Mucosa of descending colon (tissue), 3 donors: ENCODE results near the gene RAD51B. TPM values are rescaled to one million over a fixed set of nuclear protein-coding genes. Genes with fewer than 3 reads are reported as not detected.
A peak's percentile ranks its signal among the peaks of the same experiment; 100 is the strongest.

Source experiments
- ATAC-seq: fragments of 200-7000 bp; cut with Tn5 transposase; one replicate; pipeline ENCODE4 v1.9.1; 2020; ENCODE audit warnings: mild to moderate bottlenecking, moderate library complexity
- DNase-seq, 3 donors: peaks; one replicate each; pipeline ENCODE4 v3.0.0-alpha.2; 2020
- H3K36me3 ChIP-seq: fragments of 200-600 bp; one replicate; pipeline ENCODE4 v1.8.0; 2021; ENCODE audit warnings: low read depth, mild to moderate bottlenecking
- H3K4me1 ChIP-seq: fragments of 200-600 bp; one replicate; pipeline ENCODE4 v1.8.0; 2021; ENCODE audit warnings: low read depth, mild to moderate bottlenecking
- H3K4me3 ChIP-seq: fragments of 200-600 bp; one replicate; pipeline ENCODE4 v1.8.0; 2021; ENCODE audit warnings: mild to moderate bottlenecking
- H3K9me3 ChIP-seq: fragments of 200-600 bp; one replicate; pipeline ENCODE4 v1.8.0; 2021; ENCODE audit warnings: mild to moderate bottlenecking
- CTCF ChIP-seq: fragments of 200-600 bp; IDR thresholded peaks from one replicate; pipeline ENCODE4 v1.8.0; 2022; ENCODE audit warnings: antibody characterized with exemption, mild to moderate bottlenecking
- intact Hi-C, 2 donors: fragments of 100-400 bp; cut with DNase I in 1 of 2; cut with micrococcal nuclease in 1 of 2; formaldehyde crosslinking; loops; one replicate each; pipeline versions ENCODE4 v1.11.0 to v1.11.1; 2022; cut with DNase I, micrococcal nuclease
- total RNA-seq, 3 donors: library from RNA; stranded (reverse); fragmentation: NEBNext Ultra II Directional in 2 of 3; extraction: Animal tissue kit (Norgen Biotek cat#: 25700) in 2 of 3; gene quantifications; one replicate each; pipeline versions ENCODE4 v1.2.1 to v1.2.4, GENCODE V29; 2021 to 2023
- donor health status: DM: no; HTN: no; CAD: no; lungs with moderate emphysema.
- donor health status: DM: no; HTN: no; CAD: no.
- donor health status: DM: no; HTN: yes; CAD: no.

The RAD51B gene
- total RNA-seq, 3 donors from 2014 or later, result 15.8 to 23.3 (median 20.9) TPM

GRCh38 chr14:68523326-68523610 is 703.7 kb downstream of the RAD51B start:
- DNase-seq, result no peak
- H3K4me3 ChIP-seq, result no peak overlapping the region
- intact Hi-C loops, result no loop called here

DNA sequence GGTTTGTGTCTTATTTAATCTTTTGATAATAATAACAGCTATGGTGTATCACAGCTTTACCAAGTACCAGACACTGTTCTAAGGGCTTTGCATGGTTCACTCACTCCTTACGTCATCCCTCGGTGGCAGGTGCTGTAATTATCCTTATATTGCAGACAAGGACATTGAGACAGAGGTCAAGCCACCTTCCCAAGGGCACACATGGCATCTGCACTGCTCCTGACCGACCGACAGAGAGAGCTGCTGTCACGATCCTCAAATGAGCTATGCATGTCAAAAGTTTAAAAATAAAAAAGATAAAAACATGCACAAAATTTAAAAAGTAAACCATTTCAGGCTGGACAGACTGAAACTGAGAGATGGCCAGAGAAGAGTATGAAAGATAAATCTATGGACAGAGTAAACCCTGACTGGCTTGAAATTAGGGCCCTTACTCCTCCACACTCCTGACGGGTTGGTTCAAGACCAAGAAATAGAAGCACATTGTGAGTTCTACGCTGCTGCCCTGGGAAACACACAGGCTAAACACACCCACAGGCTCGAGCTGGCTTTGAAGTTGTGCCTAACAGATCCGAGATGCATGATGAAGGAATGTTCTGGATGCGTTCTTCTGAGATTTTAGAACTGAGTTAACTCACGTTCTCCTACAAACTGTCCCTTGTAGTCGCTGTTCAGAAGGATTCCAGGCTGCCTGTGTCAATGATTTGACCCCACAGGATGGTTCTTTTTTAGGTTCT is 704.6 kb downstream of the RAD51B start:
- intact Hi-C loops, result no loop called here

More at GRCh38 chr14:68523326-68523610, 703.7 kb downstream of the RAD51B start:
- no peak for TF ChIP-seq CTCF
- no peak for ATAC-seq
- peaks cover 36% of the 10 kb centered on the region for H3K4me1 ChIP-seq
- no peaks in the 10 kb centered on the region for H3K9me3 ChIP-seq
- no peaks in the 10 kb centered on the region for H3K36me3 ChIP-seq

DNA sequence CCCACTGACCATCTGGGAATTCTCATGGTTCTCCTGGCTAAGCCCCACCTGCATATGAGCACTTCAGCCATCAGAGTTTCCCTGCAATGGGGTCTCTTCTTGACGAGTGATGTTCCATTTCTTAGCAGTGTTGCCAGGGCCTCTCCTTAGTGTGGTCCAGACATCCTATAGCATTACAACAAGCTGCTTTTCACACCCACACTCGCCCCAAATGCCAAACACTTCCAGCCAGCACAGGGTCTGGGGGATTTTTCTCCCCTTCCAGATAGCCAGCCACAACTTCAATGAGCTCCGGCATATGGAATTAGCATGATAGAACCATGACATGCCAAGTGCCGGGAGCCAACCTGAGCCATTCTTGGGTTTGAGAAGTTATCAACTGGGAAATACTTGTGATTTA is 705.9 kb downstream of the RAD51B start:
- no peaks in the 10 kb centered on the region for H3K36me3 ChIP-seq
- no peak for DNase-seq
- no peak for TF ChIP-seq CTCF
- intact Hi-C loops, result no loop called here
- H3K9me3 ChIP-seq, result peaks cover 8% of the 10 kb centered on the region
- H3K4me3 ChIP-seq, result no peak overlapping the region
- peaks cover 22% of the 10 kb centered on the region for H3K4me1 ChIP-seq
- ATAC-seq, result no peak

More for the DNA sequence above, 704.6 kb downstream of the RAD51B start:
- TF ChIP-seq CTCF, result no peak
- ATAC-seq (no peak), DNase-seq (no peak)
- Histone ChIP-seq H3K36me3 (no peaks in the 10 kb centered on the region), H3K4me3 (no peak overlapping the region), H3K4me1 (peaks cover 33% of the 10 kb centered on the region), H3K9me3 (no peaks in the 10 kb centered on the region)

DNA sequence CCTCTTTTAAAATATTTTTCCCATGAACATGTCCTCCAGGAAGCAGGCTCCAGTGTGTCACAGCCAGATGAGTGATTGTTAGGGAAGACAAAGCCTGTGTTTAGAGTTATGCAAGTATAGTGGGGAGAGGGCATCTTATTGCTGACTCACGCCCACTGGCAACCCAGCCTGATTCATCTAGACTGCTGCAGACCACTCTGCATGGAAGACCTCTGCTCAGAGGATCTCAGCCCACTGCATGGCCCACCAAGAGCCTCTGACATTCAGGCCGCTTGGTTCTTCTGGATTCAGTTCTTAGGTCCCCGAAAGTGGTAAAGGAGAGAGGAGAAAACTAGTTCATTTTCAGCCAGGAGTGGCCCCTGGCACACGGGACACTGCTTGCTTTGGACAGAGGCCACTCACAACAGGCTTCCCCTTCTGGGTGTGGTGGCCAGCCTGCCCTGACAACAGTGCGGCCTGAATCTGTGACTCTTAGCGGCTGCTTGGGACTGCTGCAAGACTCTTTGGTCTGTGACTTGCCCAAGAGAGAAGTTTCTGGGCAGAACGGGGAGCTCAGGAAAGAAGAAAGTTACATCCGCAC is 707.0 kb downstream of the RAD51B start:
- Histone ChIP-seq H3K4me1 (peaks cover 13% of the 10 kb centered on the region), H3K9me3 (peaks cover 19% of the 10 kb centered on the region), H3K4me3 (no peak overlapping the region), H3K36me3 (no peaks in the 10 kb centered on the region)
- intact Hi-C loops, result no loop called here
- DNase-seq (no peak), ATAC-seq (peak; percentile 61)
- no peak for TF ChIP-seq CTCF

DNA sequence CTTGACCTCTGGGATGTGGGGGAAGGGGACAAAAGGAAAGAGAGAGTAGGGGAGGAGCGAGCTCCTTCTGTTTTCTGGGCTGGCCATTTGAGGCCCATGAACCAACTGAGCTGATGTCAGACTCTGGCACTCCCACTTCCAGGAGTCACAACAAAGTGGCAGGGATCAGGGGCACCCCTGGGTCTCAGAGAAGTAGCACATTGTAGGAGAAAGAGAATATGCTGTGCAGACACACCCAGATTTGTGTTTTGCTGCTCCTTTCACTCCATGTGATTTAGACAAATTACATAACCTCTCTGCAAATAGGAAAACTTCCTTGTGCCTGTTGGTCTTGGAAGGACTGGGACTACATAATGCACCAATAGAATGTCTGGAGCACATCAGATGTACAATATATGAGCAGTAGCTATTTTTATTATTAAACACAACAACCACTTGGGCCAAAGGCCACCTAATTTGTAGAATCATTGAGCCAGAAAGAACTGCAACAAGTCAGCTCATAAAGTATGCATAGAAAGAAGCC is 707.8 kb downstream of the RAD51B start:
- peak; percentile 93 for ATAC-seq
- no peaks in the 10 kb centered on the region for H3K36me3 ChIP-seq
- peaks cover 21% of the 10 kb centered on the region for H3K9me3 ChIP-seq
- no peak for TF ChIP-seq CTCF
- intact Hi-C loops, result no loop called here
- peaks cover 12% of the 10 kb centered on the region for H3K4me1 ChIP-seq
- no peak overlapping the region for H3K4me3 ChIP-seq
- peak in 1 of 3 donors; percentile 44 for DNase-seq
